Measurements from ENCODE around the gene NCOA5.

DNA sequence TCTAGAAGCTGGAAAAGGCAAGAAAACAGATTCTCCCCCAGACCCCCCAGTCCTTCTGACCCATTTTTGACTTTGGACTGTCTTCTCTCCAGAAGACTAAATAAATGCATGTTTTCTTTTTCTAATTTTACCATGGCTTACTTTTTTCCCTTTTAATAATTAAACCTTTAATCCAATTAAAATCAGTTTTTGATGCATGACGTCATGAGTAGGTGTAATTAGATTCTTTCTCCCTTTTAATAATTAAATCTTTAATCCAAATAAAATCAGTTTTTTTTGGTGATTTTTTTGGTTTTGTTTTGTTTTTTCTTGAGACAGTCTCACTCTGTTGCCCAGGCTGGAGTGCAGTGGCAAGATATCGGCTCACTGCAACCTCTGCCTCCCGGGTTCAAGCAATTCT lies 13.2 kb upstream of the NCOA5 start:
- TF ChIP-seq PURB (CRISPR knock-in tag; IDR thresholded peaks at IDR 0.05; ENCODE audit: low read depth) (no peak), ZNF174 (CRISPR knock-in tag; IDR thresholded peaks at IDR 0.05) (no peak)
